Measurements from ENCODE around the gene CLIP2. TPM values are rescaled to one million over a fixed set of nuclear protein-coding genes. Genes with fewer than 3 reads are reported as not detected.
A peak's percentile ranks its signal among the peaks of the same experiment; 100 is the strongest.
"Not testable (repeated sequence)": the region's sequence is repeated elsewhere in the genome, so short reads cannot be mapped to it uniquely, and the experiment has no call there.

The CLIP2 gene
- total RNA-seq, 2 experiments from 2014 or later: 0.62 to 0.74 TPM

GRCh38 chr7:74404741-74405140, 115.5 kb downstream of the CLIP2 start:
- no peaks in the 10 kb centered on the region for H3K36me3 Mint-ChIP-seq
- no peak for DNase-seq
- H3K9me3 Mint-ChIP-seq: no peaks in the 10 kb centered on the region
- no peak overlapping the region for H3K27ac Mint-ChIP-seq
- H3K27me3 Mint-ChIP-seq: no peaks in the 10 kb centered on the region
- no peak overlapping the region for H3K4me3 Mint-ChIP-seq
- H3K4me1 Mint-ChIP-seq: peaks cover 2% of the 10 kb centered on the region

- H3K36me3 Mint-ChIP-seq: no peaks in the 10 kb centered on the region
- H3K27me3 Mint-ChIP-seq: no peaks in the 10 kb centered on the region
- H3K27ac Mint-ChIP-seq: no peak overlapping the region
- H3K4me3 Mint-ChIP-seq: no peak overlapping the region
- H3K4me1 Mint-ChIP-seq: peaks cover 2% of the 10 kb centered on the region
- DNase-seq: peak; percentile 12
- no peaks in the 10 kb centered on the region for H3K9me3 Mint-ChIP-seq
These were observed 116.1 kb downstream of the CLIP2 start for GRCh38 chr7:74405191-74405898.

GRCh38 chr7:74405899-74406512, 116.8 kb downstream of the CLIP2 start:
- no peak overlapping the region for H3K4me3 Mint-ChIP-seq
- no peaks in the 10 kb centered on the region for H3K36me3 Mint-ChIP-seq
- peaks cover 2% of the 10 kb centered on the region for H3K4me1 Mint-ChIP-seq
- no peak for DNase-seq
- no peaks in the 10 kb centered on the region for H3K9me3 Mint-ChIP-seq
- H3K27ac Mint-ChIP-seq: no peak overlapping the region
- no peaks in the 10 kb centered on the region for H3K27me3 Mint-ChIP-seq

GRCh38 chr7:74407958-74408357, 118.8 kb downstream of the CLIP2 start:
- Mint-ChIP-seq H3K27me3 (no peaks in the 10 kb centered on the region), H3K4me1 (peaks cover 2% of the 10 kb centered on the region), H3K36me3 (no peaks in the 10 kb centered on the region), H3K4me3 (no peak overlapping the region), H3K9me3 (no peaks in the 10 kb centered on the region), H3K27ac (no peak overlapping the region)
- DNase-seq: no peak

- peaks cover 2% of the 10 kb centered on the region for H3K4me1 Mint-ChIP-seq
- H3K9me3 Mint-ChIP-seq: no peaks in the 10 kb centered on the region
- no peak for DNase-seq
- H3K36me3 Mint-ChIP-seq: no peaks in the 10 kb centered on the region
- no peak overlapping the region for H3K27ac Mint-ChIP-seq
- H3K4me3 Mint-ChIP-seq: no peak overlapping the region
- H3K27me3 Mint-ChIP-seq: no peaks in the 10 kb centered on the region
These were observed 120.4 kb downstream of the CLIP2 start for GRCh38 chr7:74409571-74409970.

GRCh38 chr7:74410772-74411171, 121.6 kb downstream of the CLIP2 start:
- Mint-ChIP-seq H3K4me3 (no peak overlapping the region), H3K27ac (no peak overlapping the region), H3K27me3 (no peaks in the 10 kb centered on the region), H3K9me3 (no peaks in the 10 kb centered on the region), H3K36me3 (no peaks in the 10 kb centered on the region), H3K4me1 (peaks cover 2% of the 10 kb centered on the region)
- no peak for DNase-seq

- not testable (repeated sequence) for H3K4me3 Mint-ChIP-seq, DNase-seq, H3K36me3 Mint-ChIP-seq, H3K27me3 Mint-ChIP-seq, H3K9me3 Mint-ChIP-seq, H3K27ac Mint-ChIP-seq, H3K4me1 Mint-ChIP-seq
These were observed 122.4 kb downstream of the CLIP2 start for GRCh38 chr7:74411571-74411970.

- no peak overlapping the region for H3K4me3 Mint-ChIP-seq
- H3K27me3 Mint-ChIP-seq: no peaks in the 10 kb centered on the region
These were observed 122.8 kb downstream of the CLIP2 start for GRCh38 chr7:74412056-74412455.

GRCh38 chr7:74412603-74413002, 123.4 kb downstream of the CLIP2 start:
- DNase-seq: no peak
- Mint-ChIP-seq H3K27ac (no peak overlapping the region), H3K9me3 (no peaks in the 10 kb centered on the region), H3K27me3 (no peaks in the 10 kb centered on the region), H3K36me3 (no peaks in the 10 kb centered on the region), H3K4me1 (peaks cover 2% of the 10 kb centered on the region), H3K4me3 (no peak overlapping the region)

More at GRCh38 chr7:74412056-74412455, 122.8 kb downstream of the CLIP2 start:
- Mint-ChIP-seq H3K9me3 (no peaks in the 10 kb centered on the region), H3K4me1 (peaks cover 2% of the 10 kb centered on the region), H3K36me3 (no peaks in the 10 kb centered on the region), H3K27ac (no peak overlapping the region)
- DNase-seq: no peak

- not testable (repeated sequence) for H3K9me3 Mint-ChIP-seq, H3K27me3 Mint-ChIP-seq, H3K4me3 Mint-ChIP-seq, H3K27ac Mint-ChIP-seq, H3K36me3 Mint-ChIP-seq, H3K4me1 Mint-ChIP-seq, DNase-seq
These were observed 125.6 kb downstream of the CLIP2 start for GRCh38 chr7:74414595-74415333.

- Mint-ChIP-seq H3K27me3 (no peaks in the 10 kb centered on the region), H3K27ac (no peak overlapping the region), H3K4me3 (no peak overlapping the region), H3K4me1 (no peaks in the 10 kb centered on the region), H3K36me3 (no peaks in the 10 kb centered on the region), H3K9me3 (no peaks in the 10 kb centered on the region)
- DNase-seq: peak; percentile 49
These were observed 128.3 kb downstream of the CLIP2 start for GRCh38 chr7:74417419-74417971.

GRCh38 chr7:74418076-74418475, 128.9 kb downstream of the CLIP2 start:
- H3K4me3 Mint-ChIP-seq: no peak overlapping the region

GRCh38 chr7:74418538-74418937, 129.3 kb downstream of the CLIP2 start:
- DNase-seq: no peak
- H3K4me3 Mint-ChIP-seq: no peak overlapping the region
- no peaks in the 10 kb centered on the region for H3K4me1 Mint-ChIP-seq
- no peaks in the 10 kb centered on the region for H3K27me3 Mint-ChIP-seq
- no peaks in the 10 kb centered on the region for H3K9me3 Mint-ChIP-seq
- H3K27ac Mint-ChIP-seq: no peak overlapping the region
- no peaks in the 10 kb centered on the region for H3K36me3 Mint-ChIP-seq

More at GRCh38 chr7:74418076-74418475, 128.9 kb downstream of the CLIP2 start:
- Mint-ChIP-seq H3K27me3 (no peaks in the 10 kb centered on the region), H3K4me1 (no peaks in the 10 kb centered on the region), H3K9me3 (no peaks in the 10 kb centered on the region), H3K27ac (no peak overlapping the region), H3K36me3 (no peaks in the 10 kb centered on the region)
- DNase-seq: no peak

- not testable (repeated sequence) for H3K27ac Mint-ChIP-seq, H3K4me1 Mint-ChIP-seq, DNase-seq, H3K4me3 Mint-ChIP-seq, H3K9me3 Mint-ChIP-seq, H3K27me3 Mint-ChIP-seq, H3K36me3 Mint-ChIP-seq
These were observed 130.0 kb downstream of the CLIP2 start for GRCh38 chr7:74419232-74419631.

GRCh38 chr7:74420006-74420405, 130.8 kb downstream of the CLIP2 start:
- no peaks in the 10 kb centered on the region for H3K27me3 Mint-ChIP-seq
- H3K36me3 Mint-ChIP-seq: no peaks in the 10 kb centered on the region
- no peak for DNase-seq
- no peaks in the 10 kb centered on the region for H3K4me1 Mint-ChIP-seq
- H3K27ac Mint-ChIP-seq: no peak overlapping the region
- H3K9me3 Mint-ChIP-seq: no peaks in the 10 kb centered on the region
- no peak overlapping the region for H3K4me3 Mint-ChIP-seq
